AG04450 (cell line): Measurements from ENCODE around the gene ARID3A. TPM values are rescaled to one million over a fixed set of nuclear protein-coding genes. Genes with fewer than 3 reads are reported as not detected.

Experiments used
- CTCF ChIA-PET: fragments of 300-600, 350-600 bp; formaldehyde crosslinking; extraction: SDS; loops from one replicate; lab custom pipeline; 2022; ENCODE audit warnings: antibody characterized with exemption, inconsistent platforms; lab: Charles Lee
- POLR2A ChIA-PET: fragments of 350-600 bp; formaldehyde crosslinking; extraction: SDS; loops from one replicate; lab custom pipeline; 2021; ENCODE audit warnings: antibody characterized with exemption, inconsistent platforms; lab: Yijun Ruan, JAX
- DNase-seq: peaks from one replicate; pipeline ENCODE4 v3.0.0-alpha.2; 2011; ENCODE audit warnings: low read depth, low spot score
- H3K27ac ChIP-seq: one replicate; pipeline ENCODE4 v1.5.1; 2012; ENCODE audit warnings: low read depth, low read length, control low read depth
- H3K27me3 ChIP-seq: one replicate; pipeline ENCODE4 v1.6.0; 2012; ENCODE audit warnings: low read length; ENCODE audit not compliant: control insufficient read depth, insufficient read depth
- H3K4me3 ChIP-seq: 2 replicates; pipeline ENCODE4 v1.5.1; 2011; ENCODE audit warnings: mild to moderate bottlenecking, low read depth, low read length, control low read depth
- H3K9me3 ChIP-seq: 2 replicates; pipeline ENCODE4 v1.5.1; 2012; ENCODE audit warnings: low read length; ENCODE audit not compliant: control insufficient read depth, insufficient read depth
- CTCF ChIP-seq: IDR thresholded peaks from 2 replicates; pipeline ENCODE4 v1.5.1; 2011; ENCODE audit warnings: low read depth, low read length, control low read depth, inconsistent platforms
- polyA plus RNA-seq: library from polyadenylated mRNA; depleted of rRNA; stranded (reverse); fragments of >200 nt; gene quantifications from 2 replicates; pipeline ENCODE4 v1.2.3, GENCODE V29; 2011

The ARID3A gene
- polyA plus RNA-seq, 1 experiment: 7.6 TPM

GRCh38 chr19:1018393-1018792, 92.6 kb downstream of the ARID3A start:
- Histone ChIP-seq H3K27me3 (no peaks in the 10 kb centered on the region), H3K27ac (no peak overlapping the region), H3K9me3 (no peaks in the 10 kb centered on the region; the same call in 1 of the 2 replicates), H3K4me3 (peak overlapping the region; percentile 2; the same call in 1 of the 2 replicates)
- ChIA-PET POLR2A (interaction anchor here (0.6 to 1.1 kb wide), 3 partner anchors 9 to 20 kb away, joined by 3 to 5 read pairs (median 3); no protein-coding TSS in a partner anchor), CTCF (interaction anchor here (0.5 to 0.6 kb wide), 2 partner anchors 48 to 96 kb away, joined by 3 to 5 read pairs; no protein-coding TSS in a partner anchor)
- DNase-seq: no peak
- TF ChIP-seq CTCF: no peak

- Histone ChIP-seq H3K4me3 (peak overlapping the region; percentile 91), H3K27ac (no peak overlapping the region), H3K27me3 (no peaks in the 10 kb centered on the region), H3K9me3 (no peaks in the 10 kb centered on the region; the same call in 1 of the 2 replicates)
- DNase-seq: no peak
- TF ChIP-seq CTCF: no peak
- CTCF ChIA-PET: no interaction called here
- POLR2A ChIA-PET: interaction anchor here (0.6 to 1.4 kb wide), 6 partner anchors 10 to 137 kb away, joined by 3 to 5 read pairs (median 4); partner anchors contain the start of gene GPX4
Measured at GRCh38 chr19:1018932-1019615, 93.2 kb downstream of the ARID3A start.

- ChIA-PET POLR2A (interaction anchor here (0.7 to 1.4 kb wide), 4 partner anchors 9 to 138 kb away, joined by 3 to 4 read pairs (median 4); partner anchors contain the start of gene GPX4), CTCF (interaction anchor here (0.6 kb wide), 1 partner anchor 97 kb away, joined by 3 read pairs; no protein-coding TSS in a partner anchor)
- TF ChIP-seq CTCF: no peak
- Histone ChIP-seq H3K27me3 (no peaks in the 10 kb centered on the region), H3K27ac (no peak overlapping the region), H3K4me3 (peak overlapping the region; percentile 91), H3K9me3 (no peaks in the 10 kb centered on the region; the same call in 1 of the 2 replicates)
- no peak for DNase-seq
Measured at GRCh38 chr19:1019616-1019961, 93.8 kb downstream of the ARID3A start.

GRCh38 chr19:1019980-1020867, 94.4 kb downstream of the ARID3A start:
- TF ChIP-seq CTCF: no peak
- H3K27ac ChIP-seq: peak overlapping the region; percentile 11
- CTCF ChIA-PET: interaction anchor here (0.6 to 1.0 kb wide), 2 partner anchors 98 to 221 kb away, joined by 3 read pairs; no protein-coding TSS in a partner anchor
- DNase-seq: no peak
- POLR2A ChIA-PET: interaction anchor here (0.7 to 1.4 kb wide), 3 partner anchors 8 to 138 kb away, joined by 3 to 4 read pairs (median 4); partner anchors contain the start of gene GPX4
- no peaks in the 10 kb centered on the region for H3K27me3 ChIP-seq
- peak overlapping the region; percentile 91 for H3K4me3 ChIP-seq
- no peaks in the 10 kb centered on the region; the same call in 1 of the 2 replicates for H3K9me3 ChIP-seq
